Transverse colon (tissue), 4 donors: Measurements from ENCODE around the gene RHOB. TPM values are rescaled to one million over a fixed set of nuclear protein-coding genes. Genes with fewer than 3 reads are reported as not detected.
A peak's percentile ranks its signal among the peaks of the same experiment; 100 is the strongest.

ENCODE experiments used
- DNase-seq: peaks from one replicate; pipeline ENCODE4 v3.0.0-alpha.2; 2019
- H3K27ac ChIP-seq, 4 donors: fragments of 200-600 bp; sonication (generic); 2 replicates each; pipeline ENCODE4 v1.5.1; 2016 to 2018; ENCODE audit warnings: inconsistent platforms in 4 of 4
- H3K27me3 ChIP-seq: fragments of 200-600 bp; sonication (generic); 2 replicates; pipeline ENCODE4 v1.5.1; 2017; ENCODE audit warnings: inconsistent platforms
- H3K36me3 ChIP-seq, 4 donors: fragments of 200-600 bp; sonication (generic); 2 replicates each; pipeline ENCODE4 v1.5.1; 2017 to 2019; ENCODE audit warnings: inconsistent platforms in 4 of 4
- H3K4me1 ChIP-seq, 4 donors: fragments of 200-600 bp; sonication (generic); 2 replicates each; pipeline ENCODE4 v1.5.1; 2017 to 2020; ENCODE audit warnings: inconsistent platforms in 4 of 4
- H3K4me3 ChIP-seq, 4 donors: fragments of 200-600 bp; sonication (generic); 1 replicate in 1 of 4; 2 replicates in 3 of 4; pipeline versions ENCODE4 v1.5.1 to v1.6.1; 2017 to 2019; ENCODE audit warnings: inconsistent platforms in 4 of 4
- H3K9me3 ChIP-seq, 2 donors: fragments of 200-600 bp; sonication (generic); 2 replicates each; pipeline ENCODE4 v1.5.1; 2017 to 2019; ENCODE audit warnings: inconsistent platforms in 2 of 2
- CTCF ChIP-seq, 5 experiments: fragments of 200-600 bp in 3 of 5; fragments of 450-650 bp in 2 of 5; sonication (generic) in 3 of 5; IDR thresholded peaks; 1 replicate in 2 of 5; 2 replicates in 3 of 5; pipeline ENCODE4 v1.5.1; 2016 to 2017; ENCODE audit warnings: antibody characterized with exemption in 5 of 5, inconsistent platforms in 3 of 5, mild to moderate bottlenecking in 2 of 5, moderate library complexity in 1 of 5
- EP300 ChIP-seq: sonication (generic); formaldehyde crosslinking; IDR thresholded peaks from one replicate; pipeline ENCODE4 v1.6.1; 2017; ENCODE audit warnings: antibody characterized with exemption, low read depth
- POLR2A ChIP-seq: fragments of 450-650 bp; IDR thresholded peaks from one replicate; pipeline ENCODE4 v1.6.1; 2016; ENCODE audit warnings: antibody characterized with exemption, mild to moderate bottlenecking, moderate library complexity
- POLR2AphosphoS5 ChIP-seq, 3 donors: sonication (generic); formaldehyde crosslinking; IDR thresholded peaks; one replicate each; pipeline ENCODE4 v1.6.1; 2016; ENCODE audit warnings: antibody characterized with exemption in 3 of 3
- WGBS, 2 donors: methylation state at CpG; one replicate each; pipeline ENCODE4 v1.1.5; 2018; ENCODE audit warnings: low coverage in 1 of 2; 5-methylcytosine and 5-hydroxymethylcytosine counted together
- in situ Hi-C, 4 donors: fragments of 200-750 bp; cut with MboI; loops; one replicate each; pipeline versions ENCODE4 v1.15.0 to v1.15.1; 2017; ENCODE audit warnings: low sequenced_read_pairs in 3 of 4, low pct_ligation_motif_present in 1 of 4, low pct_unique_long_range_greater_than_20kb in 1 of 4
- intact Hi-C: fragments of 100-400 bp; cut with DNase I; formaldehyde crosslinking; loops from one replicate; pipeline ENCODE4 v1.15.1; 2023; ENCODE audit warnings: low total_unique reads
- total RNA-seq, 4 donors: library from RNA; depleted of rRNA; stranded (reverse); fragments of >200 nt; gene quantifications; one replicate each; pipeline ENCODE4 v1.1.0, GENCODE V29; 2016

The RHOB gene
- total RNA-seq, 4 donors from 2014 or later, result 360 to 732 (median 532) TPM

DNA sequence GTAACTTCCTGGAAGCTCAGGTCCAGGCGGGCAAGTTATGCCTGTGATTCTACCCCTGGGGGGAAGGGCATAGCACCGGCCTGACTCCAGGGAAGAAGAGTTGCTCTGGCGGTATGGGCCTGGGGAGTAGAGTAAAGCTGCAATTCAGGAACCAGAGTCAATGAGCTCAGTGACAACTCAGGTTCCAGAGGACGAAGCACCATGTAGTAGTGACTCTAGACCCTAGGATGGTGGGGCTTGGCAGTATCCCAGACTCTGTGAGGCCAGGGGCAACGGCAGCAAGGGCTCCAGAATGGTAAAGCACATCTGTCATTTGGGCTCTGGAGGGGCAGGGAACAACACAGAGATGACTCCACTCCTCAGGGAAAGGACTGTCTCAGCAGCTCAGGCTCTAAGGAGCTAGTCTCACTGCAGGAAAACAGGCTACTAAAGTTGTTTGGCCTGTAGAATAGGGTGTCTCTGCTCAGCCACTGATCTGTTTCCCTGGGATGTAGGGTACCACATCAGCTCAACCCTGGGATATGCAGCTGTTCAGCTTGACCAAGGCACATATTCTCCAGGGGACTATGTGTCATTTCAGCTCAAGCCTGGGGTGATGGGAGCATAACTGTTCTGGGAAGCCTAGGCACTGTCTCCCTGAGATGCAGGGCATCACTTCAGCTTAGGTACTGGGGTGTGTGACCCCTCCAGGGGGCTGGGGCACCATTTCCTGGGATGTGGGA lies 36.2 kb upstream of the RHOB start:
- intact Hi-C loops, result no loop called here

GRCh38 chr2:20411361-20411894 lies 35.4 kb upstream of the RHOB start:
- WGBS, 2 donors, result 15% methylated on average over 2 of the region's 3 CpGs; no CpG with 5 or more reads in 1 of the 2 donors
- Histone ChIP-seq H3K4me3 (no peak overlapping the region), H3K36me3 (no peaks in the 10 kb centered on the region), H3K9me3 (peaks cover 7 to 20% of the 10 kb centered on the region in 2 donors), H3K27me3 (no peaks in the 10 kb centered on the region), H3K4me1 (peaks cover 0 to 3% (median 0%) of the 10 kb centered on the region in 4 donors), H3K27ac (no peak overlapping the region)
- intact Hi-C loops, result no loop called here
- in situ Hi-C loops, result no loop called here
- TF ChIP-seq CTCF (IDR thresholded peaks at IDR 0.05) (peak; percentile 74 to 91 (median 82)), EP300 (no peak), POLR2A (no peak), POLR2AphosphoS5 (IDR thresholded peaks at IDR 0.05) (peak in 1 of 3 donors; percentile 28)
- DNase-seq, result peak; percentile 92

More for the DNA sequence above, 36.2 kb upstream of the RHOB start:
- no peak overlapping the region for H3K27ac ChIP-seq
- TF ChIP-seq POLR2A (no peak), POLR2AphosphoS5 (IDR thresholded peaks at IDR 0.05) (no peak), CTCF (IDR thresholded peaks at IDR 0.05) (no peak), EP300 (no peak)
- peak; percentile 3 for DNase-seq
- H3K36me3 ChIP-seq, result no peaks in the 10 kb centered on the region
- in situ Hi-C loops, result no loop called here
- H3K9me3 ChIP-seq, result peaks cover 7 to 20% of the 10 kb centered on the region in 2 donors
- no peaks in the 10 kb centered on the region for H3K27me3 ChIP-seq
- no peaks in the 10 kb centered on the region for H3K4me1 ChIP-seq
- H3K4me3 ChIP-seq, result no peak overlapping the region
- 83% methylated on average over 5 of the region's 5 CpGs; no CpG with 5 or more reads in 1 of the 2 donors for WGBS, 2 donors

- no peaks in the 10 kb centered on the region for H3K27me3 ChIP-seq
- H3K4me1 ChIP-seq, result peaks cover 0 to 17% (median 13%) of the 10 kb centered on the region in 4 donors
- in situ Hi-C loops (no loop called here), intact Hi-C loops (no loop called here)
- H3K36me3 ChIP-seq, result no peaks in the 10 kb centered on the region
- H3K9me3 ChIP-seq, result peaks cover 0 to 4% of the 10 kb centered on the region in 2 donors
- no peak overlapping the region for H3K27ac ChIP-seq
- 82% methylated on average over 3 of the region's 3 CpGs; no CpG with 5 or more reads in 1 of the 2 donors for WGBS, 2 donors
- peak; percentile 9 for DNase-seq
- H3K4me3 ChIP-seq, result no peak overlapping the region
- no peak for TF ChIP-seq CTCF (IDR thresholded peaks at IDR 0.05)
- no peak for TF ChIP-seq EP300
- TF ChIP-seq POLR2AphosphoS5 (IDR thresholded peaks at IDR 0.05), result no peak
- TF ChIP-seq POLR2A, result no peak
Measured at GRCh38 chr2:20414806-20415205, 32.1 kb upstream of the RHOB start.

DNA sequence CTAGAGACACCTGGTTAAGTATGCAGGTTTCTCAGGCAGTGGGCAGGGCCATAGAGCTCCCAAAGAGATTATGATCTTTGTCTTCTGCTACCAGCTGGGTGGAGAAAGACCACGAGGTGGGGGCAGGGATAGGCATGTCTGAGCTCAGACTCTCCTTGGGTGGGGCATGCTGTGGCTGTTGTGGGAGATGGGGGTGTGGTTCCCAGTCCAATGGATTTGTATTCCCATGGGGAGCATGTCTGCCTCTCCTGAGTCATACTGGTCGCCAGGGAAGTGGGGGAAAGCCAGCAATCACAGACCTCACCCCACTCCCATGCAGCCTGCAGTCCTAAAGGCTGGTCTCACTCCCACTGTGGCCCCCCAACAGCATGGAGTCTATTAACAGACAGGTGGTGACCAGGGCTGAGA lies 31.4 kb upstream of the RHOB start:
- TF ChIP-seq CTCF (IDR thresholded peaks at IDR 0.05), result no peak
- in situ Hi-C loops (no loop called here), intact Hi-C loops (no loop called here)
- peak; percentile 26 for DNase-seq
- Histone ChIP-seq H3K4me1 (peaks cover 0 to 18% (median 14%) of the 10 kb centered on the region in 4 donors), H3K4me3 (no peak overlapping the region), H3K36me3 (no peaks in the 10 kb centered on the region), H3K27ac (no peak overlapping the region), H3K9me3 (no peaks in the 10 kb centered on the region), H3K27me3 (no peaks in the 10 kb centered on the region)
- WGBS, 2 donors, result 47% methylated on average over 2 of the region's 2 CpGs; no CpG with 5 or more reads in 1 of the 2 donors
